ENCODE measurements around the gene PLA2G15. TPM values are rescaled to one million over a fixed set of nuclear protein-coding genes. Genes with fewer than 3 reads are reported as not detected.
A peak's percentile ranks its signal among the peaks of the same experiment; 100 is the strongest.

The PLA2G15 gene
- total and polyA plus RNA-seq, 2 of the 13 experiments (the other 11 are each of a cell fraction or from before 2014, with no cell fraction given), result 14.4 to 23.7 TPM

GRCh38 chr16:68299571-68300453 lies 54.6 kb downstream of the PLA2G15 start:
- H3K36me3 ChIP-seq (replicated peaks in 1 of 2; ENCODE audit: control insufficient read depth in 1 of 2, insufficient read depth in 2 of 2, low read length in 2 of 2), result peaks cover 47 to 94% of the 10 kb centered on the region in 2 experiments
- BruUV-seq (replicated peaks), result TSS peak; percentile 28
- H3K9ac ChIP-seq (ENCODE audit: insufficient read depth, low read depth, low read length), result no peak overlapping the region
- in situ Hi-C loops (cut with HindIII; ENCODE audit: extremely low pct_ligation_motif_present, low pct_unique_long_range_greater_than_20kb), result no loop called here
- H3K27me3 ChIP-seq (ENCODE audit: control insufficient read depth in 1 of 2, insufficient read depth in 2 of 2, low read length in 2 of 2), result no peaks in the 10 kb centered on the region
- FAIRE-seq (no peak), DNase-seq (ENCODE audit: low spot score) (no peak), ATAC-seq (no peak; the same call in 2 of the 3 replicates)
- no peak overlapping the region for H2AFZ ChIP-seq (ENCODE audit: low read length)
- peaks cover 37% of the 10 kb centered on the region for H3K4me1 ChIP-seq (ENCODE audit: insufficient read depth, low read length)
- H4K20me1 ChIP-seq (ENCODE audit: insufficient read depth, low read length), result 0 out of 2 replicates have a peak, but pooled peaks cover 2% of the 10 kb centered on the region
- H3K9me3 ChIP-seq (ENCODE audit: low read length), result no peaks in the 10 kb centered on the region
- H3K79me2 ChIP-seq (ENCODE audit: insufficient read depth, low read length), result no peaks in the 10 kb centered on the region
- no peak for TF ChIP-seq YEATS2 (CRISPR knock-in tag; IDR thresholded peaks at IDR 0.05; ENCODE audit: borderline replicate concordance)
- TF ChIP-seq POLR2AphosphoS5 (IDR thresholded peaks at IDR 0.05; ENCODE audit: low read depth, low read length), result peak; percentile 32
- TF ChIP-seq SUZ12 (IDR thresholded peaks at IDR 0.05; ENCODE audit: low read depth, low read length), result no peak
- peak; percentile 34; the same call in 1 of the 2 replicates for TF ChIP-seq POLR2AphosphoS2 (IDR thresholded peaks at IDR 0.05; ENCODE audit: low read depth, low read length)
- 94% methylated on average over 11 of the region's 11 CpGs for WGBS (ENCODE audit: low lambda C conversion rate)
- peak overlapping the region; percentile 28 for H3K27ac ChIP-seq (ENCODE audit: extremely low read length, insufficient read depth, low read length)
- intact Hi-C loops (cut with micrococcal nuclease; ENCODE audit: unreplicated experiment), result loop anchor here (2.0 kb wide), 1 partner anchor 35 kb away; the partner anchor contains the start of gene SLC7A6
- ChIA-PET POLR2A (interaction anchor here (0.9 to 5.9 kb wide), 13 partner anchors 9 to 62 kb away, joined by 3 to 60 read pairs (median 6); partner anchors contain the start of genes PRMT7, SLC7A6 and SLC7A6OS), CTCF (ENCODE audit: low intra/inter-chr PET ratio, low total read pairs) (interaction anchor here (1.3 kb wide), 1 partner anchor 38 kb away, joined by 3 read pairs; no protein-coding TSS in a partner anchor)
- no peak overlapping the region for H3K4me3 ChIP-seq (replicated peaks in 1 of 3; ENCODE audit: insufficient read depth in 1 of 3, low read depth in 2 of 3, low read length in 3 of 3)
- H3K4me2 ChIP-seq (ENCODE audit: low read depth, low read length), result no peak overlapping the region

- H3K79me2 ChIP-seq (ENCODE audit: insufficient read depth, low read length), result no peaks in the 10 kb centered on the region
- peaks cover 37% of the 10 kb centered on the region for H3K4me1 ChIP-seq (ENCODE audit: insufficient read depth, low read length)
- POLR2A ChIA-PET, result interaction anchor here (1.1 to 5.9 kb wide), 8 partner anchors 8 to 63 kb away, joined by 3 to 60 read pairs (median 7); partner anchors contain the start of genes PRMT7, SLC7A6 and SLC7A6OS
- no TSS peak for BruUV-seq (replicated peaks)
- H3K4me3 ChIP-seq (replicated peaks in 1 of 3; ENCODE audit: insufficient read depth in 1 of 3, low read depth in 2 of 3, low read length in 3 of 3), result no peak overlapping the region
- no peaks in the 10 kb centered on the region for H3K9me3 ChIP-seq (ENCODE audit: low read length)
- no peak for DNase-seq (ENCODE audit: low spot score)
- peaks cover 40 to 92% of the 10 kb centered on the region in 2 experiments for H3K36me3 ChIP-seq (replicated peaks in 1 of 2; ENCODE audit: control insufficient read depth in 1 of 2, insufficient read depth in 2 of 2, low read length in 2 of 2)
- H3K9ac ChIP-seq (ENCODE audit: insufficient read depth, low read depth, low read length), result no peak overlapping the region
- CTCF ChIA-PET (ENCODE audit: low intra/inter-chr PET ratio, low total read pairs), result interaction anchor here (1.3 kb wide), 1 partner anchor 39 kb away, joined by 3 read pairs; no protein-coding TSS in a partner anchor
- H3K27me3 ChIP-seq (ENCODE audit: control insufficient read depth in 1 of 2, insufficient read depth in 2 of 2, low read length in 2 of 2), result no peaks in the 10 kb centered on the region
- no peak for FAIRE-seq
- no peak for ATAC-seq
- H3K4me2 ChIP-seq (ENCODE audit: low read depth, low read length), result no peak overlapping the region
- in situ Hi-C loops (cut with HindIII; ENCODE audit: extremely low pct_ligation_motif_present, low pct_unique_long_range_greater_than_20kb) (no loop called here), intact Hi-C loops (cut with micrococcal nuclease; ENCODE audit: unreplicated experiment) (no loop called here)
- no peak overlapping the region for H3K27ac ChIP-seq (ENCODE audit: extremely low read length, insufficient read depth, low read length)
- 0 out of 2 replicates have a peak, but pooled peaks cover 2% of the 10 kb centered on the region for H4K20me1 ChIP-seq (ENCODE audit: insufficient read depth, low read length)
- no peak overlapping the region for H2AFZ ChIP-seq (ENCODE audit: low read length)
- WGBS (ENCODE audit: low lambda C conversion rate), result 83% methylated on average over 7 of the region's 7 CpGs
- TF ChIP-seq PCBP1 (IDR thresholded peaks at IDR 0.05; ENCODE audit: borderline replicate concordance, low read depth, low read length) (no peak), ZBTB7A (CRISPR knock-in tag; IDR thresholded peaks at IDR 0.05) (no peak), POLR2G (IDR thresholded peaks at IDR 0.05; ENCODE audit: low read depth, low read length) (peak; percentile 56), SSRP1 (CRISPR knock-in tag; IDR thresholded peaks at IDR 0.05) (peak; percentile 48; the same call in 1 of the 2 replicates), RXRA (CRISPR knock-in tag; IDR thresholded peaks at IDR 0.05) (no peak), ZNF891 (CRISPR knock-in tag; IDR thresholded peaks at IDR 0.05) (no peak), MYNN (CRISPR knock-in tag; IDR thresholded peaks at IDR 0.05; ENCODE audit: low read depth) (no peak)
Measured at GRCh38 chr16:68300734-68301459, 55.7 kb downstream of the PLA2G15 start.

All from HepG2 (cell line).